ENCODE measurements around the gene SH3RF2. TPM values are rescaled to one million over a fixed set of nuclear protein-coding genes. Genes with fewer than 3 reads are reported as not detected.

SH3RF2 gene
- total and polyA plus RNA-seq, 9 of the 15 experiments (the other 6 are each of a cell fraction or from before 2014, with no cell fraction given), result 0.05 TPM; not detected in 8

DNA sequence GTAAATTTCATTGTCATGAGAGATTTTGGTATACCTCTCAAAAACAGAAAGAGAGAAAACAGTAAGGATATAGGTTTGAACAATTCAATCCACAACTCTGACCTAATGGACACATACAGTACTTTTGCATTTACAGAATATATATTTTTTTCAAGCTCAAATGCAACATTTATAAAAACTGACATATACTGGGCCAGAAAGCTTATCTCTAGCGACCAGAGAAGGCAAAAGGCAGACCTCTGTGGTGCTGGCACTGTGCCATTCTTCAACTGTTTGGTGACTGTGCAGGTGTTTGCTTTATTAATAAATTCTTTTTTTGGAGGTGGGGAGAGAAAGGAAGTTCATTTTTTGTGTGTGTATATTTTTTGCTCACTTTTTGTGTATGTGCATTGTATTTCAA, 175.0 kb downstream of the SH3RF2 start (continued):
- TF ChIP-seq AFF4 (CRISPR knock-in tag; IDR thresholded peaks at IDR 0.05), result no peak
- TF ChIP-seq FOXA3 (CRISPR knock-in tag; conservative IDR thresholded peaks at IDR 0.05 in 1 of 2, IDR thresholded peaks at IDR 0.05 in 1 of 2), result no peak
- TF ChIP-seq ATF7 (IDR thresholded peaks at IDR 0.05), result no peak
- TF ChIP-seq NFIC (IDR thresholded peaks at IDR 0.05), result peak; percentile 100
- peak; percentile 78 for TF ChIP-seq DACH1 (IDR thresholded peaks at IDR 0.05; ENCODE audit: partially characterized antibody)
- TF ChIP-seq MTA2 (IDR thresholded peaks at IDR 0.05; ENCODE audit: low read depth), result peak; percentile 76
- no peak for TF ChIP-seq ZNF511 (CRISPR knock-in tag; IDR thresholded peaks at IDR 0.05)
- no peak for TF ChIP-seq LCOR (CRISPR knock-in tag; IDR thresholded peaks at IDR 0.05)
- no peak for TF ChIP-seq NBN (IDR thresholded peaks at IDR 0.05; ENCODE audit: low read depth)
- TF ChIP-seq ARID3A (IDR thresholded peaks at IDR 0.05; ENCODE audit: borderline replicate concordance, low read depth, low read length), result peak; percentile 76
- TF ChIP-seq ZNF384 (IDR thresholded peaks at IDR 0.05; ENCODE audit: low read depth, low read length), result peak; percentile 82
- 0 out of 4 replicates have a peak, but pooled peaks of 1 of the 2 experiments have one; percentile 31 for TF ChIP-seq TRIM24 (IDR thresholded peaks at IDR 0.05)
- no peak for TF ChIP-seq ZZZ3 (IDR thresholded peaks at IDR 0.05)
- no peak for TF ChIP-seq CXXC5 (CRISPR knock-in tag; IDR thresholded peaks at IDR 0.05)
- no peak for TF ChIP-seq POLR2B (IDR thresholded peaks at IDR 0.05; ENCODE audit: low read depth, partially characterized antibody)
- peak; percentile 81 for TF ChIP-seq NCOR1 (IDR thresholded peaks at IDR 0.05)
- no peak for TF ChIP-seq HEY1 (CRISPR knock-in tag; IDR thresholded peaks at IDR 0.05; ENCODE audit: borderline replicate concordance)
- TF ChIP-seq, protein P1, sequence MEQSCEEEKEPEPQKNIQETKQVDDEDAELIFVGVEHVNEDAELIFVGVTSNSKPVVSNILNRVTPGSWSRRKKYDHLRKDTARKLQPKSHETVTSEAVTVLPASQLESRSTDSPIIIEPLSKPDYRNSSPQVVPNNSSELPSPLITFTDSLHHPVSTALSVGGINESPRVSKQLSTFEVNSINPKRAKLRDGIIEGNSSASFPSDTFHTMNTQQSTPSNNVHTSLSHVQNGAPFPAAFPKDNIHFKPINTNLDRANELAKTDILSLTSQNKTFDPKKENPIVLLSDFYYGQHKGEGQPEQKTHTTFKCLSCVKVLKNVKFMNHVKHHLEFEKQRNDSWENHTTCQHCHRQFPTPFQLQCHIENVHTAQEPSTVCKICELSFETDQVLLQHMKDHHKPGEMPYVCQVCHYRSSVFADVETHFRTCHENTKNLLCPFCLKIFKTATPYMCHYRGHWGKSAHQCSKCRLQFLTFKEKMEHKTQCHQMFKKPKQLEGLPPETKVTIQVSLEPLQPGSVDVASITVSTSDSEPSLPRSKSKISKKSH (CRISPR knock-in tag; IDR thresholded peaks at IDR 0.05), result no peak
- TF ChIP-seq MECOM (CRISPR knock-in tag; IDR thresholded peaks at IDR 0.05), result no peak
- TF ChIP-seq ZBTB1 (CRISPR knock-in tag; IDR thresholded peaks at IDR 0.05; ENCODE audit: borderline replicate concordance, low read depth), result no peak
- peak; percentile 92 for TF ChIP-seq POLR2AphosphoS5 (IDR thresholded peaks at IDR 0.05; ENCODE audit: control insufficient read depth, insufficient read depth, low read depth, low read length)
- TF ChIP-seq RAD51 (IDR thresholded peaks at IDR 0.05; ENCODE audit: borderline replicate concordance, low read depth), result peak; percentile 29; the same call in 1 of the 2 replicates

All from K562 (cell line).